GM03348 (cell line): ENCODE data around the gene PVALB.

Source experiments
- DNase-seq: peaks from one replicate; pipeline ENCODE4 v3.0.0; 2012; ENCODE audit warnings: low spot score

Gene PVALB

DNA sequence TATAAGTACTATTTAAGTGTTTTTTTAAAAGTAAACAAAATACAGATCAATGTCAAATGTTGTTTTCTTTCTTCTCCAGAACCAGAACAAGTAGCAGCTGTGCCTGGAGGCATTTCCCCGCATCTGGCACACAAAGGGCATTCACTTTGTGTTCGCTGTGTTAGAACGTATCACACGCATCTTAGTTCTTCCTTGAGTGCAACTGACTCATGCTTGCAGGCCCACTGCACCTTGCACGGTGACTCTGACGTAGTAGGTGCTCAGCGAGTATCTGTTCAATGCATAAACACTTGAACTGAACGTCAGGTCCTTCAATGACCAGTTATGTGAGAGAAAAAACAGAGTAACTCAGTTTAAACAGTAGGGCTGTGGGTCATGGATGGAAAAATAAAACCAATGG is 44.4 kb downstream of the PVALB start:
- no peak for DNase-seq

DNA sequence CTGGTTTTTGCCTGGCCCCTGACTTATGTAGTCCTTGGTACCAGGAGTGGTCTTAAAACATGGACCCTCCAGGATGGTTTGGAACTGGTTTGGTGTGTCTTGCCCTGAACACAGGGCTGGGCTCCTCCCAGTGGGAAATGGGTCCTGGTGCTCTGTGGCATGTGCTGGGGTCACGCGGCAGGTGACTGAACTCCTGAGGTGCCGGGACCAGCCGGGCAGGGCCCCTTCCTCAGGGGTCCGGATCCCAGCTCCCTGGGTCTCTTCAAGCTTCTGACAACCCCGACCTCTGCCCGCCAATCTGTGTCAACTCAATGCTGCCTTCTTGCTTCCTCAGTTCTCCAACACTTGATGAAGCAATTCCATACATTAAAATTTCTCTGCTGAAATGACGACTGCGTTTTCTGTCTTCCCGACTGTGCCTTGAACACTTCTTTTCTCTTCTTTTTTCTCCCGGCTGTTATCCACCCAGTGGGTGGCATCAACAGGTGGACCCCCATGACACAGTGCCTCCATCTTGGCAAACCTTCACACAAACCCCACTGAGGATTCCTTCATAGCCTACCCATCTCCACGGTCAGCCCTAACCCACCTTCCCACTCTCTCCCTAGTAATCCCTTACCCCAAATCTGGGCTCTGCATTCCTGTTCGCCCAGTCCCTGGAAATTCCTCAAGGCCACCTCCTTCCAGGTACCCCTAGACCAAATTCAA is 45.3 kb downstream of the PVALB start:
- DNase-seq, result no peak

DNA sequence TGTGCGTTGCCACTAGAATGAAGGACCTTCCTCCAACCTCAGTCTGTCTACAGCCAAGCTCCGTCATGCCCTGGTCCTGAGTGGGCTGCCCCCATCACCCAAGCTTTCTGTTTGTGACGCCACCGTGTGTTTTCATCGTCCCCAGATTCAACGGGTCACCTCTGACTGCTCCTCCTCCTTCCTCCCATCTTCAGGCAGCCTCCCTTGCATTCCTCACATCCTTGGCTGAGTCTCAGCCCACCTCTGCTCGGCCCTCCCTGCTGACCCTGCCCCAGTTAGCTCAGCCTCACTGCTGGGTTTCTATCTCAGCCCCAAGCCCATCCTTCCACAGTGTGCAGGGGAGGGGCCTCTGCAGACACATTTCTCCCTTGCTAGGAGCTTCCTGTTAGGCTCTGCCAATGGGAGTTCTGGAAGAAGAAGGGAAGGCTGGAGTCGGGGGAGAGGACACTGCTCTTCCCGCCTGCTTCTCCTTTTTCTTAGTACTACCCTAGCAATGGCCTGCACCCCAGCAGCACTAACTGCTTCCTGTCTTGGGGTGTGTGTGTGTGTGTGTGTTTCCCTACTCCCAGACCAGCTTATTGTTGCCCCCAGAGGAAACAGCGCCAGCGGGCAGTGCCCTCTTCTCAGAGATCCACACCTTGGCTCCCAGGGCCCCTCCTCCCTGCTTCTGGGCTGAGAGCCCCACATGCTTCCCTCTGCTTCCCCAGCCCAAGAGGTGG is 46.2 kb downstream of the PVALB start:
- DNase-seq, result no peak

DNA sequence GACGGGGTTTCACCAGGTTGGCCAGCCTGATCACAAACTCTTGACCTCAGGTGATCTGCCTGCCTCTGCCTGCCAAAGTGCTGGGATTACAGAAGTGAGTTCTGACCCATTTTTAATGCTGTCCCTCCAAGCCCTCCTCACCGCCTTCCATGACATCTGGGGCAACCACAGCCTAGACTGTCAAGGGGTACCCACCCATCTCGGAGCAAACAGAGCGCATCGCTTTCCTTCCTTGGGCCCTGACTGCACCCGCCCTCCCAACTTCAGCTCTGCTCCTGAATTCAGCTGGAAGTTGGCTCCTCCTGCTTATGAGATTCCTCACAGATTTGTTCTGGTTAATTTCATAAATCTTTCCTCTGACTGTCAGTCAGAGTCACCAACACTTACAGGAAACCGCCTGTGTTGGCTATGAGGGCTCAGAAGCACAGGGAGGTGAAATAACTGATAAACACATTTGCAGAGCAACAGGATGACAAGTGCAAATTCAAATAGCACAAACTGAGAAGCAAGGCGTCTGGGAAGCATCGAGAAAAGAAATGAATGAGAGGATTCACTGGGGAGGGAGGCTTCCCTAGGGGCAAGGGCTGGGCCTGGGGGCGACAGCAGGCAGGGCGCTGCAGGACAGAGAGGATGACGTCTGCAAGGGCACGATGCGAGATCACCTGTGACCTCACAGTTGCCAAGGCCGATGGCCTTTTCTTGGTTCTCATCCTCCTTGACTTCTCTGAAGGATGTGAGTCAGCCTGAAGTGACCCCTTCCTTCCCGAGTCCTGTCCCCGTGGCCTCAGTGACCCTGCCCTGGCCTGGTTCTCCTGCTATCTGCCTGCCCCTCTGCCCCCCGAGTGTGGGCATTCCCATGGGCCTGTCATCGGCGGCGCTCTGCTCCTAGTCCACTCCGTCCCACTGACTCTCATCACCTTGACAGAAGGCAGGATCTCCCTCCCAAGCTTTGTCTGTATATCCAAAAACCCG is 47.0 kb downstream of the PVALB start:
- no peak for DNase-seq

DNA sequence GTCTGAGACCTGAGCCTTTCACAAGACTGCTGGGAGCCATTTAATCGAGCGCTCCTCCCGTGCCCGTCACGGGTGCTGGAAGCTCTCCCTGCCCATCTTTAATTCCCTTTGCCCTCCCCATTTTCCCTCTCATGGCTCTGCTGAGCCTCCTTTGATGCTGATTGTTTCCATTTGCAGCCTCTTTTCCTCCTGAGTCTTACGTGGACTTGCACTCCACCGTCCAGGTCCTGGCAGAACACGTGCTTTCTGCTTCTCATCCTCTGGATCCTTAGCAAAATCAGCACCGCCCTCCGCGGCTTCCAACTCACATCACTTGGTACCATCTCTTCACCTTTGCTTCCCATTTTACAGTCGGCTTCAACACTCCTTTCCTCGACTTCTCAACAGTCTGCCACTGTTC is 48.2 kb downstream of the PVALB start:
- no peak for DNase-seq

DNA sequence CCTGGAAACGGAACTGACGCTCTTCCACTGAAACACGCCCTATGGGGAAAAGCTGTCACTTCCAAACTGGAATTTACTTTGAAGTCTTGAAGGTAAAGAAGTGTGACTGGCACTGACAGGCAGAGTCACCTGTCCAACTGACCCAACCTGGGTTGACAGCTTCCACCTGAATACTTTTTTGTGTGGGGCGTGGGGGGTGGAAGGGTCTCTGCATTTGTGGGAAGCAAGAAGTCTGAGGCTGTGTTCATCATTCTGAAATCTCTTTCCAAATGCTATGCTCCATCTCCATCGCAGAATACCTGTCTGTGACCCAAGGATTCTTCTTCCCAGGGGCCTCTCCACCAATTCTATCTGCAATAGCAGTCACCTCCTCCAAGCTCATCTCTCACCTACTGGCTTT is 48.7 kb downstream of the PVALB start:
- DNase-seq, result no peak

DNA sequence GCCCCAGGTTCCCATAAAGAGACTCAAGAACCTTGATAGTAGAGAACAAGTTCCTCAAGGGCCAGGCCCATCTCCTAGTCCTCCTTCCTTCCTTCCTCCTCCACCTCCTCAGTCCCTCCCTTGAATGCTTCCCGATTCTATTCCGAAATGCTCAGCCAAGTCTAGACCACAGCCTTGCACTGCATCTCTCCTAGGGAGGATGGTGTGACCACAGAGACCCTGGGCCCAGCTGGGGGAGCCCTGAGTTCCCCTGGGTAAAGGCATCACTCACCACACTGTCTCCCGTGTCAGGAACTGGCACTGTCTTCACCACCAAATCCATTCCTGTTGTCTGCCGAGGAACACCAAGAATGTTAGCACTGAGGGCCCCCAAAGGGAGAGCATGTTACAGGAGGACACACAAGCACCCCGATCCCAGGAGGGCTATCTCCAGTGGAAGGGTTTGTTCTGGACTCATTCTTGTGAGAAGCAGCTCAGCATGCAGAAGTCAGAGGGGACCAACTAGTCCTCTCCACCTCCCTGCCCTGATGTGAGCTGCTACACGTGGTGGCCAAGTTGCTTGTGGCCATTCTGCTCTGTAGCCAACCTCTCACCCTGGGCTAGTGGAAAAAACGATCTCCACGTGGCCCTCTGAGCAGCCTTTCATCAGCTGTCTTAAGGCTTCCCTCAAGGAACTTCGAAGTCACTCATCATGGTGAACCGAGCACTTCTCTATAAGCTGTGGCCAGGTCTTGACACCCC is 49.6 kb downstream of the PVALB start:
- no peak for DNase-seq

DNA sequence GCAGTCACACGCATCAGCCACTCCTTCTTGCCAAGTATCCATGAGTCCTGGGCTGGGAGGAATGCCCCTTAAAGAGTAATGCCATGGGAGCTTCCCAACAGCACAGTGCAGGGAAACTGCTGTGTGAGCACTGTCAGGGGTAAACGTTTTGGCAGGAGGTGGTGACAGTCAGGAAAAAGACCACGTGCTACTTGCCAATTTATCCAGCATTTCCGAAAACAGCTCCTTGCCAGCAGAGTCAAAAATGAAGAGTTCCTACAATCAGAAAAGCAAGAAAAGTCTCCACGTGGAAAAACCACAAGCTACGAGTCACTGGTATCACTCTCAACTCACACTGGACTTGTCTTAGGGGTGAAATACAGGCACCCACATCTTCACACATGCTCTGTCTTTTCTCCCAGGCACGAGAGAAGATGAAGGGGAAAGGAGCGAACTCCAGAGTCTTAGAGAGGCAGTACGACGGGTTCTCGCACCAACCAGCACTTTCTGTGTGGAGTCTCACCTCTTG is 50.8 kb downstream of the PVALB start:
- peak; percentile 37 for DNase-seq

DNA sequence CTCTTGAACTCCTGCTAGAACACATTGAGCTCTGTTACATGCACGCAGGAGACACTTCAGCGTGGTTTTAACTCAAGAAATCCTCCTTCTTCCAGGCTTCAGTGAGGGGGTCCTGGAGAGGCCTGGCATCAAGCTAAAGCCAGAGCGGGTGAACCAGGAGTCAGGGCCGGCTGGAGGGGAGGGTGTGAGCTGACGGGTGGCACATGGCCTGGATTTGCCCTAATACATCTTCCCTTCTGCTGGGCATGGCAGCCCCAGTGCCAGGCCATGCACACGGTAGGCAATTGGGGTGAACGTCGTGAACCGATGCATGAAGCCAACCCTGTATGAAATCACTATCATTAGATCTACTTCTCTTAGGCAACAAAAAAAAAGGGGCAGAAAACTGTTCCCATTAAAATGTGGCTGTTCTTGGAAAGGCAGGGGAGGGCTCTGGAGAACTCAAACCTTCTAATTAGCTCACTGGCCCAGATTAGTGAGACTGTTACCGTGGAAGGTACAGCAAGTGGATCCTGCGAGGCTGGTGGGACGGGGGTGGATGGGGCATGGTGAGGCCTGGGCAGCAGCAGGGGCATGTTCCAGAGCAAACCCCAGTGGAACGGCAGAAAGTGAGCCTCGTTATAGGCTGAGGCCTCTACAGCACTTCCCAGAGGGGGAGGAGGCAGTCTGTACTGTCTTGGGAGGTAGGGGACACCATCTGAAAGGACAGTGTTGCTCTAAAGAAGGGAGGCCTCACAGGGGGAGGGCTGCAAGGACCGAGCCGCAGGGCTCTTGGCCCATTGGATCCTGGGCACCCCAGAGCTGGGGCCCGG is 51.5 kb downstream of the PVALB start:
- DNase-seq, result no peak

DNA sequence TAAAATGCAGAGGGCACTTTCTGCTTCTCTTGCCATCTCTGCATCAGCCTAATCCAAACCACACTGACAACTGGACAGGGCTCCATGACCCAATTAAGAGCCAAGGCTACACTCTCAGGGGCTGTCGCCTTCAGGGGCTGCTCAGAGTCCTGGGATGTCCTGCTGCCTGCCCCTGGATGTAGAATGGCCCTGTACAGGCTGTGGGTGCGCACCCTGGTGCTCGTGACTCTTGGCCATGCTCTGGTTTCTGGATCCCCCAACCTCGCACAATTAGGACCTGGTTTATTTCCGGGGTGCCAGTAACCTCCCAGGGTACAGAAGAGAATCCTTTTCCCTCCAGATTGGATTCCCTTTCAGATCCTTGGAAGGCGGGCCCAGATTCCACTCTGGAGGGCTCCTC is 52.2 kb downstream of the PVALB start:
- DNase-seq, result no peak

DNA sequence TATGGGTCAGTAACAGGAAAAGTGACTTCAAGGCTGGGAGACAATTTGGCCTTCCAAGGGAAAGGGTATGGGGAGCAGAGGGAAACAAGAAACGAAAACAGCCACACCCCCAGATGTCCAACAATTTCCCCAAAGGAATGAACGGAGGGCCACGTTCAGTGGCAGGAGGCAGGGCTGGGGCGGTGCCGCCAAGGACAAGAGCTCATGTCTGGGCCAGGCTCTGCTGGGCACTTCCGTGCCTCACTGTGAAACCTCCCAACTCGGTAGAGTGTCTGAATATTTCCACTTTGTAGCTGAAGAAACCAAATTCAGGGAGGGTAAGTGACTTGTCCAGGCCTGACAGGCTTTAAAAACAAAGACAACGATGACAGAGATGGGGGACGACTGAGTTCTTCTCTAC is 52.8 kb downstream of the PVALB start:
- no peak for DNase-seq

DNA sequence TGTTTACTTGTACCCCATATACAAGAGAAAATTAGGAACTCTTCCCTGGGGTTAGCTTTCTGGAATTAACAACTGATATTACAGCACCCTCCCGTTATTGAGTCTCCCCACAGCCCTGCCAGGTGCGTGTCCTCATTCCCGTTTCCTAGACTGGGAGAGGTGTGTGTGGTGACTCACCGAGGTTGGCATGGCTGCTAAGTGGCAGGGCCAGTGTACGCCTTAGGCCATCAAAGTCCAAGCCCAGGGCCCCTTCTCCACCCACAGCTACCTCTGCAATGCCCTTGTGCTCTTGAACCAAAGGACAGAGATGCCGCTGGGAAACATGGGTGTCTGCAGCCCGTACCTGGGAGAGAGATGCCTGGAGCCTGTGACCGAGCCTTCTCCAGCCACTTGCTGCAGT is 53.3 kb downstream of the PVALB start:
- DNase-seq, result no peak

DNA sequence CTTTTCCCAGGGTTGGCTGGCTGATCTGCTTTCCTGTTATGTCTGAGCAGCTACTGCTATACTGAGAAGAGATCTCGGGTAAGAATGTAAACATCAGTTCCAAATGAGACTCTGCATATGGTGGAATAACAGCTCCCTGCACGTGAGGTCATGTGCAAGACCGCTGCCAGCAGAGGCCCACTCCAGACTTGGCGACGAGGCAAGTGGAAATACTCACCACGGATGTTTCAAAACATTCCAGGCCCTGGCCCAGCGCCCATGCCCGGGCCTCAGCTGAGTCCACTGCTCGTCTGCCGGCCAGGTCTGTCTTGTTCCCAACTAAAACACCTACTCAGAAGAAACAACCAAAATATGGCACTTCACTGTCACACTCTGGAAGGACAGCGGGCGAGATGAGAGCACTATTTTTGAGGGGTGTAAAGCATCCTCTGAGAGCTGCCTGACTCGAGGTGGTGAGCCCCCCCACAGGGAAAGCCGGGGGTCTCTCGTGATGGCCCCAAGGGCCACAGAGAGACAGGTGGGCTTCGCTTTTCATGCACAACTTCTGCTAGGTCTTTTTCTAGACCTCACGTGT is 54.1 kb downstream of the PVALB start:
- DNase-seq, result peak; percentile 32

DNA sequence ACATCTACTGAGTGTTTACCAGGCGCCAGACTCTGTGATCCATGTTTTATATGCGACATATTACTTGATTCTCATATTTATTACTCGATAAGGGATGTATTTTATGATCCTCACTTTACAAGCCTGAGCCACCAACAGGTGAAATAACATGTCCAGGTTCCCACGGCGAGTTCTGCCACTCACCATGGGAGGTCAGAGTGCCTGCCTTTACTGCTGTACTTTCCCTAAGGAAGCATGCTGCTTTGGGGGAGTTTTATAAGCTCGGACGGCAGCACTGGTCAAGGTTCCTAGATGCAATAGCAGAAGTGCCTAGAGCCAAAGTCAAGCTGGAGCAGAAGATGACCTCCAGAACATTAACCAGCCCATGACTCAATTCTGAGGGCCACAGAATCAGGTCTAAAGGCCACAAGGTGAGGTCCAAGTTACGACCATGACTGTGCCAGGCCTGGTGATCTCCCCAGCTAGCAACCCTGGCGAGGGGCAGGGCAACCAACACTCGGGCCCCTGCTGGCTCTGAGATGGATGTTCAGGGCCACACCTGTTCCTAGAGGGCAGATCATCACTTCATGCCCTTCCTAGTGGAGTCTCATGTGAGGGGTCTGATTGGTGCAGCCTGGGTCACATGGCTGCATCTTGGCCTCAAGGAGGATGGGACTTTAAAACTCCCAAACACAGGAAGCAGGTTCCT is 55.1 kb downstream of the PVALB start:
- DNase-seq, result no peak

DNA sequence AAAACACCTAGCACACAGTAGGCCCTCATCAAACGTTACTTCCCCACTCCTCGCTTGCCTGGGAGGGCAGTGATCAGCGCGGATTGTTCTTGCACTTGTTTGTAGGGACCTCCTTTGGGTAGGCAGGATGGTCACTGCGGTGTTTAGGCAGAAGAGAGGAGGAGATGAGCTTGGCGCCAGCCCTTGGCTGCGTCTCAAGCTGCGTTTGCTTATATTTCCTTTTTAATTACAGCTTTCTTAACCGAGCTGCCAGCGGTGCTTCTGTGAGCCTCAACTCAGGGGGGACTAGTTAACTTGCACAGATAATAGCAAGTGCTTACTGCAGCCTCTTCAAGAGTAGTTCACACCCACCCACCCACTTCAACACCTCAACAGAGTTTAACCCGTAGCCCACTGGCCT is 56.0 kb downstream of the PVALB start:
- no peak for DNase-seq

DNA sequence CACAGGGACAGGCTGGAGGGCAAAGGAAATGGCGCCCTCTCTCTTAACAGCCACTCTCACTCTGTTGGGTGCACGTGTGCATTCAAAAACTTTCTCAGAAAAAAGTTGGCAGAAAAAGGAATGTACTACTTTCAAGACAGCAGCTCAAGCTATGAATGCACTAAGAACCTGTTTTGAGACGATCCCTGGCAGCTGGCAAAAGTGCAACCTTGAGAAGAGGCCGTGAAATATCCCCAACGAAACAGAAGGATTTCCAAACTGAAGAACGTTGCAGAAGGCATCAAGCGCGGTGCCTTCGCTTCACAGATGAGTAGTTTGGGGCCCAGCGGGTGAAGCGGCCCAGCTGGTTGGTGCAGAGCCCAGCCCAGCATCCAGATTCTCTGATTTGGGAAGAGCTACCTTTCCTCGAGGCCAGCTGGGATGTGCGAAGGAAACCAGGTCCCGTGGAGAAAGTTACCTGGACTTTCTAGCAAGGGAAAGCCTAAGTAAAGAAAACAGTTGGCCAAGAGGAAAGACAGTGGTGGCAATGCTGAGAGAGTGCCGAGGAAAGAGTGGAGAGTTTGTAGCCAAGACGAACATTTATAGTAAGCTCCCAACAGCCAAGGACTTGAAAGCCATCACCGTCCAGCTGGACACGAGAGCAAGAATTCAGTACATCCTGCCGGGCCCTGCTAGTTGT is 57.2 kb downstream of the PVALB start:
- no peak for DNase-seq

DNA sequence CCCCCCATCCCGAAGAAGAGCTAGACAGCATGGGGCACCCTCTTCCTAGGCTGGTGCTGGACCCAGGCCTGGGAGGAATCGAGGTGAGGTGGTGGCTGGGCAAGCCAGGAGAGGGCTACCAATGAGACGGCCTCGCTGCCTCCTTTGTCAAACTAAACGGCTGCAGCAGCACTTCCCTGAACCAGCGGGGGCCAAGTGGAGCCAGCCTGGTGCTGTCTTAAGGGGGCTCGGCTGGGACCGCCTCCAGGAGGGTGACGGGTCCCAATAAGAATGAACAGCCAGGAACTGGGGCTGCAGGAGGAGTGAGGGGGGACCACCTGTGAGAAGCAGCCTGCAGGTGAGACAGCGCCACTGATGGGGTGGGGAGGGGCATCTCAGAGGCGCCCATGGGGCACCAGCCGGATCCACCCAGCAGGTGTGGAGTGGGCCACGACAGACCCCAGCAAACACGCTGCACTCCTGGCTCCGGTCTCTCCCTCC is 58.0 kb downstream of the PVALB start:
- DNase-seq, result no peak

DNA sequence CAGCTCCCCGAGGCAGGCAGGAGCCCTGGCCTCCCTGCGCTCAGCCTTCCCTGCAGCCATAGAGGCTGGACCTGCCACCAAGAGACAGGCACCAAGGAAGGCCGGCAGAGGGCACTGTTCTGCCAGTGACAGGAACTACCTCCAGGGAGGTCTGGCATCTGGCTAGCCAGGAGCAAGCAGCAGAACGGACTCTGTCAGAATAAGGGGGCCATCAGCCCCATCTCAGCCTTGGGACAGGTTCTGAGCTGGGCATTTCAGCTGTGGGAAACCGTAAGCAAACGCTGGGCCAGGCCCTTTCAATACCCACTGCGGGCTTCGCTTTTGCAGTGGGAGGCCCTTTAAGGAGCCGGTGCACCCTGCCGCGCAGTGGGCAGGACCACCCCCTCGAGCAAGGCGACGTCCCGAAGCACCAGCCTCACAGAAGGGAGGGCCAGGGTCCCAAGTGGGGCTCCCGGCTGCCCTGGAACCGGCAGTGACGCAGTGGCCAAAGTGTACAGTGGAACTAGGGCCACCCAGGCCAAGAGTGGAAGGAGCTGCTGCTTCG is 59.1 kb downstream of the PVALB start:
- peak; percentile 83 for DNase-seq
